GM19324 (cell line): ENCODE data around the gene FSIP1.

Experiments used
- ATAC-seq: cut with Tn5 transposase; IDR thresholded peaks from one replicate; pipeline ENCODE4 v1.9.1; 2021; ENCODE audit warnings: mild to moderate bottlenecking, moderate library complexity; ENCODE audit not compliant: unreplicated experiment, low FRiP score

The FSIP1 gene

GRCh38 chr15:39792844-39793335 is 10.2 kb upstream of the FSIP1 start:
- ATAC-seq = no peak

GRCh38 chr15:39792025-39792843 is 9.6 kb upstream of the FSIP1 start:
- no peak for ATAC-seq

GRCh38 chr15:39789736-39790135 is 7.1 kb upstream of the FSIP1 start:
- ATAC-seq = no peak

DNA sequence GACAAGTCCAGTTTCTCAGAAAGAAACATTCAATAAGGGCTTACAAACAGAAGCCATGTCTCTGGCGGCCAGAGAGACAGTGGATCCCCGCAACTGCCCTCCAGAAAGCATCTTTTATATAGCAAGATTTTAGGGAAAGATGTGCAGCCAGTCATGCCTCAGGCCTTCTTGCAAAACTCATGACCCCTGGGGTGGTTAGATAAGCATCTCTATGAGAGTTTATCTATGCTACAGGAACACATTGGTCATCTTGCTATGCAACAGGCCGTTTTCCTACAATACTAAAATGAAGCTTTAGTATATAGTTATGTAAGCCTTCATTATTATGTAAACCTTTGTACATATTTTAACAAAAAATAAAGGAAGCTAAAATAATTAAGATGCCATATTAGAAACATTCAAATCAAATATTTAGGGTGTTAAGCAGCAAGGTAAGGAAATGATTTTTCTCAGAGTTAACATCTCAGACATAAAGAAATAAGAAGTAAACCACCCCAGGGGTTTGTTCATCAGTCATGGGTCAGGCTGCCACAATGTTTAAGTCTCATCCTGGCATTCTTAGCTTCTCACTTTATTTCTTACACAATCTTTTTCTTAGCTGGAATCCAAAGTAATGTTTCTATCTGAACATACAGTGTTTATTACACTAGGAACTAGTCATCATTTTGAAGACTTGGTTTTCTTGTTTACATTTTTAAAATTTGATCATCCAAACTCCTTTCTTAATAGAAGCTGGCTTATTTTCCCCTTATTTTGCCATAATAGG is 6.3 kb upstream of the FSIP1 start:
- ATAC-seq = no peak

DNA sequence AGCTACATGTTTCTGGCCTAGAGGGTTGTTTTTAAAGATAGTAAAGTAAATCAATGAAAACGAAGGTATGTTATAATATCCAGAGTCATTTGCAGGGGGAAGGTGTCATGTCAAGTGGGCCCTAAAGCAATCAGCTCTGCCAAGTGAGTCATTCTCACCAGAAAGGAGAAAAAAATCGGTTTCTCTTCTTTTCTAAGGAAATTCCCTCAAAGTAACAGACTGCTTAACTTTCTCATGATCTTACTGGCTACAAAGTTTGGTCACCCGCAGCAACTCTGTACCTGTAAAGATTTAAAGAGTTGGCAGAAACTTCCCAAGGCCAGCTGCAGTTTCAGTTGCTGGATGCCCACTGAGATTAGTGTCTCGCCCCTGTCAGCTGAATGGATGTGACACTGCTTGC is 5.5 kb upstream of the FSIP1 start:
- no peak for ATAC-seq

DNA sequence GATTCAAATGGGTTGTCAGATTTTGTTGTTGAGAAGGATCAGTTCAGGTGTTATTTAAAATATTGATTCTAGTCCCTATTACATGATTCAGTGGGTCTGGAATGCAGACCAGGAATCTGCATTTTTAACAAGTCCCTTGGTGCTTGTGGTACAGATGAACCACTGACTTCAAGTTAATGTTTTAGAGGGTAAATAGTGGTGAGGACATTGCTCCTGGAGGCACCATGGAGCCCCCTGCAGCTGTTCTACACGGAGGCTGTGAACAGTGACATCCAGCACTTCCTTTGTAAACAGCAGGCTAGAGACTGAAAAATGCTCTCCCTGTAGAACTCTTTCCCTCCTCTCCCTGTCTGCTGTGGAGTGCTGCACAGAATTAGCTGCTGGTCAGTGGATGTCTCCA is 4.8 kb upstream of the FSIP1 start:
- no peak for ATAC-seq

DNA sequence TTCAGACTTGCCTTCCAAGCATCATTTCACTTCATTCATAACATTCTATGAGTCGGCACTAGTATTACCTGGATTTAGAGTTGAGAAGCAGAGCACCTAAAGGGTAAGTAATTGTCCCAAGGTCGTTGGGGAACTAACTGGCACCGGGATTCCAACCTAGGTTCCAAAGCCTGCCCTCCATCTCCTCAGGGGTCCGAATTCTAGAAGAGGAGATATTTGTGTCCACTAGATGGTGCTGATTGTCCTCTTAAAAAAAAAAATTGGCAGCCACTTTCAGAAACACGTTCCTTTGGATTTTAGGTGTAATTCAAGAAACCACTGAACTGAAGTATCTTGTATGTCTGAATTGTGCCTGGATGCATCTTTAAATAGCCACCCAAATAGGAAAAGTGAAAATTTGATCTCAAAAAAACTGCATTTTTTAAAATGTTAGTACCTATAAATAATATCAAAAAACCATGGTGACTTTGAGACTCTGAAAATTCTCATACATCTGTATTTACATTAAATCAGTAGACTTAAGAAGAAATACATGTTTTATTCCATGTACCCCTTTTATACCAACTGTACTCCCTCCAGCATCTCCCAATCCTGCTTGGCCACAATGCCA is 3.9 kb upstream of the FSIP1 start:
- ATAC-seq = no peak

DNA sequence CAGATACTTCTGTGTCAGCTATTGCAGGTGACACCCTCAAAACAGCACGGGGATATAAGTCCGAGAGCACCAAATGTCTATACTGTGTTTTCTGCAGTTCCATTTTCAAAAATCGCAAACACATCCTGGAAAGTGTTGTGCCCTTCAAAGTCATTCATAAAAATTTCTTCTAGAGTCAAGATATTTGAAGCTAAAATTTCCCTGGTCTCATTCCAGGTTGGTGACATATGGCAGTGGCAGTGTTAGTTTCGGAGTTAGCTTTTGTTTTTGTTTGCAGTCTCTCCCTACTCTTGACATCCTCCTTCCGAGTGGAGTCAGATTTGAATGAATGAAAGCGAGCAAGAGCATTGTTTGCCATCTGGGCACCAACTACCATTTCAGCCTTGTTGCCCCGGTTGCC is 3.2 kb upstream of the FSIP1 start:
- ATAC-seq = no peak

DNA sequence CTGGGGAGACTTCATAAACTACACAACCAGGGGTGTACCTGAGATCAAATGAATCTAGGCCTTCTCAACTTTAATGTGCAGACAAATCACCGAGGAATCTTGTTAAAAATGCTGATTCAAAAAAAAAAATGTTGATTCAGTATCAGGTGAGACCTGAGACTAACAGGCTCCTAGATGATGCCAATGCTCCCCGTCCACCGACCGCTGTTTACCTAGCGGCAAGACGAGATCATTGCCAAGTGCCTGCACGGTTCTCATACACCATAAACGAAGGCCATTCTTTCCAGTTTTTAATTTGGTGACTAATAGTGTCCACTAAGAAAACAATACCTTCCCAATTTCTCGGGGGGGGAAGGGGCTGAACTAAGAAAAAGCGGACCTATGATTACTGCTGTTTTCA is 2.5 kb upstream of the FSIP1 start:
- ATAC-seq = no peak

DNA sequence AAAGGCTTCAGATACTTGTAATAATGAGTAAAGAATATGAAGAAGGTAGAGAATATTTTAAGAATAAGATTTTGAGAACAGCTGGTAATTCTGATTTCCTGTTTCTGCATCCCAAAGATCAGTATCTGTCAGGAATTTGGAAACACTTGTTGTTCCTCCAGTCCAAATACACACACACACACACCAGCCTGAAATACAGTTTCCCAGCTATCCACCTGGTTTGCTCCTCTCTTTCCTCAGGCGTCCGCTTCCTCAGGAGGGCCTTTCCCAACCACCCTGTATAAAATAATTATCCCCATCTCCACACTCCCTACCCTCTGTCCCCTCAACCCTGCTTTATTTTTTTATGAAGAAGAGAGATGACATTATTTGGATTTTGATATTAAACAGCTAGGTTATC is 2.0 kb upstream of the FSIP1 start:
- no peak for ATAC-seq

GRCh38 chr15:39784125-39784524 is 1.5 kb upstream of the FSIP1 start:
- ATAC-seq = no peak

GRCh38 chr15:39783244-39783820 is 691 bp upstream of the FSIP1 start:
- no peak for ATAC-seq

DNA sequence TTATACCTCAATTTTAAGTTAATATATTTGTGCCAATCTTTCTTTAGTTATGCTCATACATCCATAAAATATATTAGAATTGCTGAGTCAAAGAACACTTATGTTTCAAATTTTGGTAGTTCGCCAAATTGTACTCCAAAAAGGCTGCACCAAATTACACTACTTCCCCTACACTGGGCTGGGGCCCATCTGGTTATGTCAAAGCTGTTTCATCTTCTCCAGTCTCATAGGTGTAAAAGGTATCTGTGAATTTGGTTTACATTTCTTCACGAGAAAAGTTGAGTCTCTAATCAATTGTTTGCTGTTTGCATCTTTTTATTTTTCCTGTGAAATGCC is 706 bp downstream of the FSIP1 start:
- ATAC-seq = no peak

DNA sequence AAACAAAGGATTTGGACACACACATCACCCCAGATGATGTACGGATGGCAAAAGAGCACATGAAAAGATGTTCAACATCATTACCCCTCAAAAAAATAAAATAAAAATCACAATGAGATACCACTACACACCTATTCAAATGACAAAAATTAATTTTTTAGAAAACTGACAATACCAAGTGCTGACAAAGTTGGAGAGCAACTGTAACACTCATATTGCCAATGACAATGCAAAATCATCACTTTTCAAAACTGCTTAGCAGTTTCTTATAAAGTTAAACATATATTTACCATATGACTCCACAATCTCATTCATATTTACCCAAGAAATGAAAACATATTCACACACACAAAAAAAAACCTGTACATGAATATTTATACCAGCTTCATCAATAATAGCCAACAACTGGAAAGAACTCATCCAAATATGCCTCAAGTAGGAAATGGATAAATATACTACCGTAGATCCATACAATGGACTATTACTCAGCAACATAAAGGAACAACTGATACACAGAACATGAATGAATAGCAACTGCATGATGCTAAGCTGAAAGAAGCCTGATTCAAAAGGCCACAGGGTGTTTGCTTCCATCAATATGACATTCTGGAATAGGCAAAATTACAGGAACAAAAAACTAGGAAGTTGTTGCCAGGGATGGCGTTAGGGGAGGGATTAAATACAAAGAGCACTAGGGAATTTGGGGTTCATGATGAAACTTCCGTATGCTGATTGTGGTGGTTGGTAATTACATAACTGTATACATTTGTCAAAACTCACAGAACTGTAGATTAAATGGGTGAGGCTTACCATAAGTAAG is 1.3 kb downstream of the FSIP1 start:
- ATAC-seq = no peak

DNA sequence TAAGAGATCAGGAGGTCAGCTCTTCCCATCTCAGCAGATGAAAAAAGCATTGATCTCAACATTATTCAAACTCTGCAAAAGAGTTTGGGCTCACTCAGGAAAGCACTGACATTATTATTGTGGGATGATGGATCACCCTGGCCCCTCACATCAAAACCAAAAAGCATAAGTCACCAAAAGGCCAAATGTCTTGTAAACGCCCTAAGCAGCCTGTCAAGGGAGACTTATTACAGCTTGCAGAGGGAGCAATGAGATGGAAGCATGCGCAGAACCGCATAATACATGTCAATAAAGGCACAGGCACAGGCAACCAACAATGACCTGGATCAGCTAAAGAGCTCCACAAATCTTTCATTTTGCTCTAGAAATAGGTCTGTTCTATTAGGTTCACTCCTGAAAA is 4.6 kb downstream of the FSIP1 start:
- ATAC-seq = no peak

DNA sequence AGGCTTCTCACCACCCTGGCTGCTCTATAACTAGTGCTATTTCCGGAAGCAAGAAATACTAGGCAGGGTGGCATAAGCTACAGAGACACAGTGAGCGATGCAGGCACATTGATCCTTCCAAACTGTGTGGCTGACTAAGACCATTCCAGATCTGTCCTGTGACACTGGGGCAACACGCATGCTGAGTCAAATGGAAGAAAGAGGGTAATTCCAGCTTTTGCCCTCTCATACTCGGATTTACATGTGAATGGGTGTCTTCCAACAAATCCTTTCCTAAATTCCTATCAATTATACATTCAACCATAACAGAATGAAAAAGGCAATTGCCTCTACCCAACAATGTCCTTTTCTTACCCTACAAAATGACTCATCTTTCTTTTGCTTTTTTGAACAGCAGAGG is 5.1 kb downstream of the FSIP1 start:
- ATAC-seq = no peak

DNA sequence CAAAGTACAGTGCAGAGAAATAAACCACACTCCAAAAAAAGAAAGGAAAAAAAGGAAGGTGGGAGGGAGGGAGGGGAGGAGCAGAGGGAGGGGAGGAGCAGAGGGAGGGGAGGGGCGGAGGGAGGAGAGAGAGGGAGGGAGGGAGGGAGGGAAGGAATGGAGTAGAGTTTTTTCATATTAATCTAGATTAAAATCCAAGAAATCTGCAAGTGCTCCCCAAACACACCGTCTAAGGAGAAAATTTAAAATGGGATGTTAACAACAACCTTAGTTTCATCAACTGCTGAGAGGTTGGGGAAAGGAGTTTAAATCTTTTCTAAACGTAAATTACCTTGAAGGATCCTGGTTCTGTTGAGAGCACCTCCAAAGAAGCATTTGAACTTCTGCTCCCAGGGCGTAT is 6.6 kb downstream of the FSIP1 start:
- no peak for ATAC-seq

- no peak for ATAC-seq
Observed at GRCh38 chr15:39774688-39775267, 7.9 kb downstream of the FSIP1 start.

- no peak for ATAC-seq
Observed at GRCh38 chr15:39770748-39771689, 11.6 kb downstream of the FSIP1 start.
